NCI-H2196 treated with DMSO at 0.1 percent for 48 hours (cell line): ENCODE results near the gene KLF3.

Experiments
- DNase-seq: peaks from one replicate; lab custom pipeline; 2025; ENCODE audit not compliant: unreplicated experiment; lab: John Stamatoyannopoulos, UW

Gene KLF3

GRCh38 chr4:38673130-38673978, 9.4 kb downstream of the KLF3 start:
- DNase-seq: peak; percentile 48

GRCh38 chr4:38674258-38675144, 10.5 kb downstream of the KLF3 start:
- no peak for DNase-seq

- peak; percentile 66 for DNase-seq
Measured at GRCh38 chr4:38675146-38676121, 11.4 kb downstream of the KLF3 start.

GRCh38 chr4:38676986-38677385, 13.0 kb downstream of the KLF3 start:
- no peak for DNase-seq

- no peak for DNase-seq
Measured at GRCh38 chr4:38677441-38677840, 13.4 kb downstream of the KLF3 start.

- no peak for DNase-seq
Measured at GRCh38 chr4:38678078-38678477, 14.1 kb downstream of the KLF3 start.

GRCh38 chr4:38679921-38680320, 15.9 kb downstream of the KLF3 start:
- no peak for DNase-seq

- DNase-seq: no peak
Measured at GRCh38 chr4:38681281-38681991, 17.4 kb downstream of the KLF3 start.

- DNase-seq: no peak
Measured at GRCh38 chr4:38682336-38682735, 18.3 kb downstream of the KLF3 start.

GRCh38 chr4:38683276-38683675, 19.3 kb downstream of the KLF3 start:
- DNase-seq: no peak

GRCh38 chr4:38684271-38684670, 20.3 kb downstream of the KLF3 start:
- DNase-seq: no peak

GRCh38 chr4:38684951-38685844, 21.2 kb downstream of the KLF3 start:
- no peak for DNase-seq

- no peak for DNase-seq
Measured at GRCh38 chr4:38686682-38687081, 22.7 kb downstream of the KLF3 start.

- DNase-seq: no peak
Measured at GRCh38 chr4:38687571-38688011, 23.6 kb downstream of the KLF3 start.

- DNase-seq: no peak
Measured at GRCh38 chr4:38688676-38689355, 24.8 kb downstream of the KLF3 start.

GRCh38 chr4:38691251-38692008, 27.4 kb downstream of the KLF3 start:
- DNase-seq: no peak

GRCh38 chr4:38692421-38692820, 28.4 kb downstream of the KLF3 start:
- no peak for DNase-seq

- DNase-seq: no peak
Measured at GRCh38 chr4:38693569-38693968, 29.6 kb downstream of the KLF3 start.
